ENCODE measurements around the gene EMC7. TPM values are rescaled to one million over a fixed set of nuclear protein-coding genes. Genes with fewer than 3 reads are reported as not detected.

The EMC7 gene
- total and polyA plus RNA-seq, 9 of the 15 experiments (the other 6 are each of a cell fraction or from before 2014, with no cell fraction given): 25.8 to 92.8 (median 49.7) TPM

DNA sequence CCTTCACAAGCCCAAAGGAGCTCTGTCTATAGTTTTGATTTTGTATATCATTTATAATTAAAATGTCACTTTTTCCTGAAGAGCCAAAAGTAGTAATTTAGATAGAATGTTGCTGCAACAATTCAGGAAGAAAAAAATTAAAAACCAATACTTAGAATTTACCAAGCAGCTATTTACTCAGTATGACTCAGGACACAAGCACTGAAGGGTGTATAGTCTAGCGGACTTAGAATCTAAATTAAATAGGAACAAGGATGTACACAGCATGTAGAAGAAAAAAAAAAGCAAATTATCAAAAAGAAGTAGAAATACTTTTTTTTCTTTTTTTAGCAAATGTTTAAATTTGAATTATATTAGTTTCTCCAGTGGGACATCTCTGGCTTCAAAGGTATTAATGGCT, 31.8 kb upstream of the EMC7 start:
- H2AFZ ChIP-seq (ENCODE audit: low read depth, low read length): no peak overlapping the region
- H3K36me3 ChIP-seq (ENCODE audit: control insufficient read depth, insufficient read depth, low read length): no peaks in the 10 kb centered on the region
- H3K9me1 ChIP-seq (ENCODE audit: control insufficient read depth, insufficient read depth, low read length): no peaks in the 10 kb centered on the region
- H3K79me2 ChIP-seq (ENCODE audit: control insufficient read depth, insufficient read depth, low read length): no peaks in the 10 kb centered on the region
- no peaks in the 10 kb centered on the region for H3K4me1 ChIP-seq (replicated peaks in 1 of 2; ENCODE audit: control insufficient read depth in 2 of 2, insufficient read depth in 2 of 2, low read length in 2 of 2)
- FAIRE-seq (no peak), ATAC-seq (no peak), DNase-seq (ENCODE audit: extremely low read depth in 1 of 4, low spot score in 3 of 4) (no peak)
- H3K27ac ChIP-seq (ENCODE audit: extremely low read depth, low read depth, low read length): no peak overlapping the region
- H3K27me3 ChIP-seq (ENCODE audit: control insufficient read depth in 2 of 2, insufficient read depth in 2 of 2, low read length in 2 of 2): no peaks in the 10 kb centered on the region
- ChIA-PET POLR2A (interaction anchor here (0.6 to 1.1 kb wide), 3 partner anchors 8 to 175 kb away, joined by 3 read pairs; no protein-coding TSS in a partner anchor), CTCF (ENCODE audit: low intra/inter-chr PET ratio) (no interaction called here)
- no peaks in the 10 kb centered on the region for H4K20me1 ChIP-seq (replicated peaks; ENCODE audit: control insufficient read depth, insufficient read depth, low read length)
- WGBS (ENCODE audit: insufficient coverage, low coverage, missing lambda C conversion rate): 100% methylated on average over 1 of the region's 1 CpG
- no peak overlapping the region for H3K9ac ChIP-seq (ENCODE audit: insufficient read depth in 1 of 2, low read depth in 2 of 2, low read length in 2 of 2)
- no TSS peak for BruUV-seq (replicated peaks)
- in situ Hi-C loops (cut with MboI) (no loop called here), intact Hi-C loops (cut with micrococcal nuclease) (no loop called here)
- H3K9me3 ChIP-seq (replicated peaks; ENCODE audit: control insufficient read depth, insufficient read depth, low read depth, low read length): no peaks in the 10 kb centered on the region
- no peak for TF ChIP-seq SAFB (IDR thresholded peaks at IDR 0.05; ENCODE audit: borderline replicate concordance, low read depth, low read length)
- TF ChIP-seq GATAD2B (IDR thresholded peaks at IDR 0.05; ENCODE audit: borderline replicate concordance): no peak
- TF ChIP-seq CTBP1 (IDR thresholded peaks at IDR 0.05; ENCODE audit: borderline replicate concordance): no peak
- no peak for TF ChIP-seq ZKSCAN1 (IDR thresholded peaks at IDR 0.05; ENCODE audit: low read depth, low read length)
- no peak for TF ChIP-seq PPARD (CRISPR knock-in tag; IDR thresholded peaks at IDR 0.05)
- TF ChIP-seq ZNF507 (tag; conservative IDR thresholded peaks at IDR 0.05): no peak
- TF ChIP-seq, protein P1, sequence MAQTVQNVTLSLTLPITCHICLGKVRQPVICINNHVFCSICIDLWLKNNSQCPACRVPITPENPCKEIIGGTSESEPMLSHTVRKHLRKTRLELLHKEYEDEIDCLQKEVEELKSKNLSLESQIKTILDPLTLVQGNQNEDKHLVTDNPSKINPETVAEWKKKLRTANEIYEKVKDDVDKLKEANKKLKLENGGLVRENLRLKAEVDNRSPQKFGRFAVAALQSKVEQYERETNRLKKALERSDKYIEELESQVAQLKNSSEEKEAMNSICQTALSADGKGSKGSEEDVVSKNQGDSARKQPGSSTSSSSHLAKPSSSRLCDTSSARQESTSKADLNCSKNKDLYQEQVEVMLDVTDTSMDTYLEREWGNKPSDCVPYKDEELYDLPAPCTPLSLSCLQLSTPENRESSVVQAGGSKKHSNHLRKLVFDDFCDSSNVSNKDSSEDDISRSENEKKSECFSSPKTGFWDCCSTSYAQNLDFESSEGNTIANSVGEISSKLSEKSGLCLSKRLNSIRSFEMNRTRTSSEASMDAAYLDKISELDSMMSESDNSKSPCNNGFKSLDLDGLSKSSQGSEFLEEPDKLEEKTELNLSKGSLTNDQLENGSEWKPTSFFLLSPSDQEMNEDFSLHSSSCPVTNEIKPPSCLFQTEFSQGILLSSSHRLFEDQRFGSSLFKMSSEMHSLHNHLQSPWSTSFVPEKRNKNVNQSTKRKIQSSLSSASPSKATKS (CRISPR knock-in tag; IDR thresholded peaks at IDR 0.05): no peak
- no peak overlapping the region for H3K4me3 ChIP-seq
- no peak overlapping the region for H3K4me2 ChIP-seq (ENCODE audit: insufficient read depth, low read length)

Data from K562 (cell line).